Astrocyte of the cerebellum (primary cell): ENCODE measurements around the gene HOXA5.
A peak's percentile ranks its signal among the peaks of the same experiment; 100 is the strongest.

Experiments
- DNase-seq: peaks from one replicate; pipeline ENCODE4 v3.0.0-alpha.2; 2011; ENCODE audit warnings: low read depth
- H3K4me3 ChIP-seq: 2 replicates; pipeline ENCODE4 v1.5.1; 2011; ENCODE audit warnings: mild to moderate bottlenecking, low read depth, low read length, moderate library complexity
- CTCF ChIP-seq: IDR thresholded peaks from 2 replicates; pipeline ENCODE4 v1.5.1; 2012; ENCODE audit warnings: low read length, low read depth, moderate library complexity, mild to moderate bottlenecking; ENCODE audit errors: missing control alignments
- in situ Hi-C: cut with HindIII; loops from 2 replicates; pipeline ENCODE4 v1.10.0; 2017; ENCODE audit warnings: low sequenced_read_pairs

The HOXA5 gene

GRCh38 chr7:27138472-27138871 lies 5.0 kb downstream of the HOXA5 start:
- H3K4me3 ChIP-seq, result no peak overlapping the region
- no peak for TF ChIP-seq CTCF
- in situ Hi-C loops, result no loop called here
- no peak for DNase-seq

- in situ Hi-C loops, result no loop called here
- H3K4me3 ChIP-seq, result no peak overlapping the region
- no peak for TF ChIP-seq CTCF
- DNase-seq, result no peak
Measured at GRCh38 chr7:27137640-27138315, 5.7 kb downstream of the HOXA5 start.

- DNase-seq, result peak; percentile 90
- no peak for TF ChIP-seq CTCF
- in situ Hi-C loops, result no loop called here
- H3K4me3 ChIP-seq, result no peak overlapping the region
Measured at GRCh38 chr7:27134392-27134791, 9.1 kb downstream of the HOXA5 start.

- no peak for TF ChIP-seq CTCF
- H3K4me3 ChIP-seq, result no peak overlapping the region
- no peak for DNase-seq
- in situ Hi-C loops, result no loop called here
Measured at GRCh38 chr7:27133409-27134231, 9.9 kb downstream of the HOXA5 start.

- TF ChIP-seq CTCF, result no peak
Measured at GRCh38 chr7:27132978-27133377, 10.5 kb downstream of the HOXA5 start.

GRCh38 chr7:27132214-27132613 lies 11.3 kb downstream of the HOXA5 start:
- in situ Hi-C loops, result no loop called here
- TF ChIP-seq CTCF, result no peak
- no peak overlapping the region for H3K4me3 ChIP-seq
- DNase-seq, result no peak

More at GRCh38 chr7:27132978-27133377, 10.5 kb downstream of the HOXA5 start:
- no peak overlapping the region for H3K4me3 ChIP-seq
- DNase-seq, result no peak
- in situ Hi-C loops, result no loop called here
